HepG2 (cell line): Measurements from ENCODE around the gene FXYD5. TPM values are rescaled to one million over a fixed set of nuclear protein-coding genes. Genes with fewer than 3 reads are reported as not detected.

Experiments used
- HMGXB3 ChIP-seq: sonication (generic); formaldehyde crosslinking; IDR thresholded peaks from 2 replicates; pipeline ENCODE4 v1.4.0; 2020; ENCODE audit warnings: missing genetic modification reagents, borderline replicate concordance
- KLF16 ChIP-seq, 2 experiments: sonication (generic) in 1 of 2; formaldehyde crosslinking in 1 of 2; IDR thresholded peaks; 2 replicates each; pipeline versions ENCODE4 v1.6.1 to v1.8.0; 2016 to 2023; ENCODE audit warnings: missing genetic modification reagents in 2 of 2, missing compliant biosample characterization in 1 of 2
- POLR2AphosphoS2 ChIP-seq: IDR thresholded peaks from 2 replicates; pipeline ENCODE4 v1.6.1; 2011; ENCODE audit warnings: low read depth, low read length, improper control_type of control experiment
- THAP8 ChIP-seq: sonication (generic); formaldehyde crosslinking; IDR thresholded peaks from 2 replicates; pipeline ENCODE4 v1.5.1; 2020; ENCODE audit warnings: missing genetic modification reagents, mild to moderate bottlenecking, borderline replicate concordance
- ZNF24 ChIP-seq: fragments of 450-650 bp; IDR thresholded peaks from 2 replicates; pipeline ENCODE4 v1.6.1; 2017; ENCODE audit warnings: antibody characterized with exemption, mild to moderate bottlenecking
- ZNF761 ChIP-seq: sonication (generic); formaldehyde crosslinking; conservative IDR thresholded peaks from 2 replicates; pipeline ENCODE4 v1.4.0; 2020; ENCODE audit warnings: mild to moderate bottlenecking, missing genetic modification reagents
- polyA plus RNA-seq, 8 experiments: library from polyadenylated mRNA; depleted of rRNA in 3 of 8; stranded (reverse) in 7 of 8; unstranded in 1 of 8; fragments of >200 nt; fragmentation: Illumina TruSeq in 4 of 8; extraction: Trizol in 4 of 8; gene quantifications; 2 replicates each; pipeline versions ENCODE4 v1.2.1 to v1.2.3, GENCODE V29; 2011 to 2016; ENCODE audit warnings: low read depth in 4 of 8, missing spikeins in 1 of 8, mixed read lengths in 1 of 8; ENCODE audit not compliant: insufficient read depth in 1 of 8
- total RNA-seq, 5 experiments: library from RNA; depleted of rRNA; stranded (reverse); fragments of >200 nt; fragmentation: Illumina TruSeq; extraction: Trizol; gene quantifications; 2 replicates each; pipeline ENCODE4 v1.2.3, GENCODE V29; 2016; ENCODE audit warnings: low read depth in 1 of 5

The FXYD5 gene
- total and polyA plus RNA-seq, 2 of the 13 experiments (the other 11 are each of a cell fraction or from before 2014, with no cell fraction given) = 0.65 TPM; not detected in 1

- no peak for TF ChIP-seq HMGXB3 (CRISPR knock-in tag)
- TF ChIP-seq ZNF24 = no peak
- no peak for TF ChIP-seq ZNF761
- TF ChIP-seq POLR2AphosphoS2 = no peak
- no peak for TF ChIP-seq THAP8 (CRISPR knock-in tag)
- TF ChIP-seq KLF16 (CRISPR knock-in tag; IDR thresholded peaks at IDR 0.05) = 0 out of 4 replicates have a peak, but pooled peaks of 1 of the 2 experiments have one; percentile 36
Measured at GRCh38 chr19:35114353-35115176, 40.0 kb upstream of the FXYD5 start (continued).
